DND-41 (cell line): ENCODE results near the gene PCDH9.

Experiments used
- ATAC-seq: fragments of 200-7000 bp; cut with Tn5 transposase; 3 replicates; pipeline ENCODE4 v1.9.1; 2021; ENCODE audit warnings: low read depth; ENCODE audit not compliant: insufficient read depth
- DNase-seq: peaks from one replicate; pipeline ENCODE4 v3.0.0-alpha.2; 2020
- H2AFZ ChIP-seq: 2 replicates; pipeline ENCODE4 v1.6.0; 2012; ENCODE audit warnings: low read depth, low read length
- H3K27ac ChIP-seq: 2 replicates; pipeline ENCODE4 v1.5.1; 2012; ENCODE audit warnings: low read length, inconsistent platforms
- H3K27me3 ChIP-seq: fragments of 200-600 bp; sonication (generic); 2 replicates; pipeline ENCODE4 v1.6.0; 2012; ENCODE audit warnings: low read length, mild to moderate bottlenecking, inconsistent platforms; ENCODE audit not compliant: insufficient read depth, poor library complexity
- H3K36me3 ChIP-seq: 2 replicates; pipeline ENCODE4 v1.5.1; 2012; ENCODE audit warnings: low read length, inconsistent platforms; ENCODE audit not compliant: insufficient read depth
- H3K4me1 ChIP-seq: 2 replicates; pipeline ENCODE4 v1.5.1; 2012; ENCODE audit warnings: mild to moderate bottlenecking, low read length; ENCODE audit not compliant: insufficient read depth
- H3K4me2 ChIP-seq: 2 replicates; pipeline ENCODE4 v1.6.0; 2012; ENCODE audit warnings: mild to moderate bottlenecking, moderate library complexity, low read length, inconsistent platforms; ENCODE audit not compliant: insufficient read depth
- H3K4me3 ChIP-seq, 2 experiments: fragments of 200-600 bp in 1 of 2; shearing (Covaris generic) in 1 of 2; 2 replicates each; pipeline ENCODE4 v1.5.1; 2012 to 2016; ENCODE audit warnings: inconsistent platforms in 2 of 2, low read length in 2 of 2, mild to moderate bottlenecking in 2 of 2, low read depth in 1 of 2, moderate library complexity in 1 of 2
- H3K79me2 ChIP-seq: 2 replicates; pipeline ENCODE4 v1.6.0; 2012; ENCODE audit warnings: low read length, inconsistent platforms; ENCODE audit not compliant: insufficient read depth
- H3K9ac ChIP-seq: 2 replicates; pipeline ENCODE4 v1.6.0; 2012; ENCODE audit warnings: low read depth, mild to moderate bottlenecking, inconsistent platforms, low read length, moderate library complexity
- H3K9me3 ChIP-seq: 2 replicates; pipeline ENCODE4 v1.5.1; 2012; ENCODE audit warnings: low read length, moderate library complexity, mild to moderate bottlenecking, inconsistent platforms; ENCODE audit not compliant: insufficient read depth, severe bottlenecking
- H4K20me1 ChIP-seq: 2 replicates; pipeline ENCODE4 v1.6.0; 2012; ENCODE audit warnings: low read length; ENCODE audit not compliant: insufficient read depth
- CTCF ChIP-seq: IDR thresholded peaks from 2 replicates; pipeline ENCODE4 v1.5.1; 2012; ENCODE audit warnings: borderline replicate concordance, low read length, moderate library complexity, mild to moderate bottlenecking; ENCODE audit not compliant: poor library complexity, severe bottlenecking; ENCODE audit errors: extremely low read depth
- EZH2 ChIP-seq: IDR thresholded peaks from 3 replicates; pipeline ENCODE4 v1.6.1; 2012; ENCODE audit warnings: borderline replicate concordance, low read depth, mild to moderate bottlenecking, moderate library complexity, low read length, inconsistent platforms; ENCODE audit not compliant: severe bottlenecking

The PCDH9 gene

GRCh38 chr13:66364346-66364745 lies 865.8 kb downstream of the PCDH9 start:
- Histone ChIP-seq H3K4me3 (no peak overlapping the region), H3K36me3 (no peaks in the 10 kb centered on the region), H3K27ac (no peak overlapping the region), H4K20me1 (no peaks in the 10 kb centered on the region), H3K79me2 (no peaks in the 10 kb centered on the region), H3K27me3 (no peaks in the 10 kb centered on the region), H3K4me1 (no peaks in the 10 kb centered on the region), H3K4me2 (no peak overlapping the region), H2AFZ (no peak overlapping the region), H3K9ac (no peak overlapping the region), H3K9me3 (no peaks in the 10 kb centered on the region)
- TF ChIP-seq EZH2 = no peak
- no peak for TF ChIP-seq CTCF
- ATAC-seq (no peak), DNase-seq (no peak)

- Histone ChIP-seq H4K20me1 (no peaks in the 10 kb centered on the region), H3K9ac (no peak overlapping the region), H3K4me1 (no peaks in the 10 kb centered on the region), H3K27ac (no peak overlapping the region), H3K79me2 (no peaks in the 10 kb centered on the region), H3K4me3 (no peak overlapping the region), H3K36me3 (no peaks in the 10 kb centered on the region), H3K9me3 (no peaks in the 10 kb centered on the region), H2AFZ (no peak overlapping the region), H3K27me3 (no peaks in the 10 kb centered on the region), H3K4me2 (no peak overlapping the region)
- DNase-seq (no peak), ATAC-seq (no peak)
- no peak for TF ChIP-seq CTCF
- TF ChIP-seq EZH2 = no peak
These were observed 867.7 kb downstream of the PCDH9 start for GRCh38 chr13:66362485-66362884.

GRCh38 chr13:66359910-66360552 lies 870.1 kb downstream of the PCDH9 start:
- no peak for ATAC-seq
- no peak overlapping the region for H3K27ac ChIP-seq

More at GRCh38 chr13:66359910-66360552, 870.1 kb downstream of the PCDH9 start:
- H3K4me3 ChIP-seq = no peak overlapping the region
- DNase-seq = no peak
- H4K20me1 ChIP-seq = no peaks in the 10 kb centered on the region
- H2AFZ ChIP-seq = no peak overlapping the region
- no peaks in the 10 kb centered on the region for H3K4me1 ChIP-seq
- no peaks in the 10 kb centered on the region for H3K27me3 ChIP-seq
- TF ChIP-seq CTCF = no peak
- TF ChIP-seq EZH2 = no peak
- H3K4me2 ChIP-seq = no peak overlapping the region
- H3K79me2 ChIP-seq = no peaks in the 10 kb centered on the region
- H3K9ac ChIP-seq = no peak overlapping the region
- no peaks in the 10 kb centered on the region for H3K9me3 ChIP-seq
- H3K36me3 ChIP-seq = no peaks in the 10 kb centered on the region
